ENCODE data around the gene SOX6.

Gene SOX6

DNA sequence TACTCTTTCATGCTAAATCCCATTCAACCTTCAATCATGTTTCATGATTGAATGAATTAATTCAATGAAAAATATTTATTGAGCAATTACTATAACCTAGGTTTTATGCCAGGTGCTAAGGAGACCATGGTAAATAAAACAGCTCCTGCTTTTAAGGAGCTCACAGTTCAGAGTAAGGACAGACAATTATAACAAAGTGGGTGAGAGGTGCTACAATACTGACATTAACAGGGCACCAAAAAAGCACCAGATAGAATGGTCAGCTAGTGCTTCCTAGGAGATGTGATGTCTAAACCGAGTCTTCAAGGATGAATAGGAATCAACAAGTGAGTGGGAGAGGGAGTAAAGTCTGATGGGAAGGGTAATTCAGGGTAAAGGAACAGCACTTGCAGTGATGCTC, 366.7 kb downstream of the SOX6 start:
- DNase-seq (ENCODE audit: low read depth) = no peak

DNA sequence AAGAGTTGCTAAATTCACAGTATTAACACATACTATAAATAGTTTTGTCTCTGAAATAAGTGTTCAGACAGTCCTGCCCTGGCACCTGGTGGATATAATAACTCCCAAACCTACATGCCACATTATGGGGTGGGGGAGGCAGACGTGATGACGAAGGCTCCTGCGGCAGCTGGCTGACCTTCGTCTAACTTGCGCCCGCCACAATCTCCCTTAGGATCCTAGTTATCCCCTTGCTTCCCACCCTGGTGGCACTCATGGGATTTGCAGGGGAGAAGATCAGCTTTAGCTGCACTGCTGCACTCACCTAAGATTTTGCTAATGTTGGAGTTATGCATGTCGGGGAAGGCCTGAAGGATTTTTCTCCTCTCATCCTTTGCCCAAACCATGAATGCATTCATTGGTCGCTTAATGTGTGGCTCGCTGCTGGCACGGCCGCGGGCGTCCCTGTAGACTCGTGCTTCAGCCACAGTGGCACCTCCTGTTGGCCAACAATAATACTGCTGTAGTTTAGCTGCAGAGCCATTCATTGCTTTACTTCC, 367.6 kb downstream of the SOX6 start:
- DNase-seq (ENCODE audit: low read depth) = no peak

GRCh38 chr11:15988016-15988550, 368.3 kb downstream of the SOX6 start:
- DNase-seq (ENCODE audit: low read depth) = no peak

DNA sequence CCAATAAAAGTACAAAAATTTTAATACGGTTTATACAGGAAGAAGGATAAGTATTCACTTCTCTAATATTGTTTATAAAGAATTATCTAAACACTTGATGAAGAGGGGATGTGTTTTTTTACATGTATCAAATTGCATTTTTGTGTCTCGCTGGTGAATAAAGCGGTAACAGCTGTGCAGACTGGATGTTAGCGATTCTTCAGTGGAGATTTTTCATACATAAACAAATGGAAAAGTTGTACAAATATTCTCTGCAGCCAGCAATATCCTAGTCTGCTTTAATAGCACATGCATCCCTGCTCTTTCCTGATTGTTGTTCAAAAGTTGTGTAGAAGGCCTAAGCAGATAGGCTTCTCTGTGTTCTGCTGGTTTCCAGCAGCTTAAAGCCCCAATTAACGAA, 369.3 kb downstream of the SOX6 start:
- DNase-seq (ENCODE audit: low read depth) = no peak

GRCh38 chr11:15985860-15986139, 370.5 kb downstream of the SOX6 start:
- no peak for DNase-seq (ENCODE audit: low read depth)

GRCh38 chr11:15985127-15985859, 371.1 kb downstream of the SOX6 start:
- DNase-seq (ENCODE audit: low read depth) = no peak

DNA sequence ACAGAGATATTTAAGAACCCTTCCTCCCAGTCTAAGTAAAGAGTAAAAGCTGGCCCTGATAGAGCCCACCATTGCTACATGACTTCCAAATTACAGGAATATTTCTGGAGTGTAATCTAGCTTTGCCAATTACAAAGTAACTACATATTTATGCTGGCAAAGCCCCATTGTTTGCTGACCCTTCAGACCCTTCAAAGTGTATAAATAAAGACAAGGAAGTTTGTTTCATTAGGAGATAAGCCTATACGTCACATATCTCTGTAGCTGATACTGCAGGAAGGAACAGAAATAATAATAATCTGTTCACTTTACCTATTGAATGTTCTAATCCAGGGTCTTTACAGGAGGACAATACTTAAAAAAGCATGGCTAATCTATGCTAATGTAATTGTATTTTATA, 375.1 kb downstream of the SOX6 start:
- no peak for DNase-seq (ENCODE audit: low read depth)

GRCh38 chr11:15977116-15977515, 379.2 kb downstream of the SOX6 start:
- no peak for DNase-seq (ENCODE audit: low read depth)

DNA sequence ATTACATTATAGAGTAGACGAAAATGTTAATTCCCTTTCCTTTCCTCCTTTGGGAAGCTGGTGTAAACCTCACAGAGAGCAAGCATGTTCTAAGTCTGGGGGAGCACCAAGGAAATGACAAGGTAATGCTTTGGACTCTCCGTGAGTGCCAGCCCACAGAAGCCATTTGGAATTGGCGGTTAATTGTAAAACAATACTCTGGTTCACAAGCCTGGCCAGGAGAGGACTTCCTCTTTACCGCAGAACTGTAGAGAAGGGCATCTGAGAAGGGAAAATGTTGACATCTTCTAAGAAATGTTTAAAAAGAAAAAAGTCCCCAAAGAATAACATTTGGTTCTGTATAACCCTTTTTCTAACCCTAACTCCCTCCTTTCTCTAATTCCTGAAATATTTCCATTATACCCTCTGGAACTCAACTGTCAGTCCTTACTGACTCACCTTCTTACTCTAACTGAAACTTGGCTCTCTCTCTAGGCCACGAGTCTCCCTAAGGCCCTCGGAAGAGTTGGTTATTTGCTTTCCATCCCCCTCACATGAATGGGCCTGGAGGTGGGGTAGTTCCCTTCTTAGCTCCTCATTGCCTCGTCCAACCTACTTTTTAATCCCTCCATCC, 379.8 kb downstream of the SOX6 start:
- no peak for DNase-seq (ENCODE audit: low read depth)

- DNase-seq (ENCODE audit: low read depth) = no peak
These were observed 380.6 kb downstream of the SOX6 start for GRCh38 chr11:15975742-15976141.

DNA sequence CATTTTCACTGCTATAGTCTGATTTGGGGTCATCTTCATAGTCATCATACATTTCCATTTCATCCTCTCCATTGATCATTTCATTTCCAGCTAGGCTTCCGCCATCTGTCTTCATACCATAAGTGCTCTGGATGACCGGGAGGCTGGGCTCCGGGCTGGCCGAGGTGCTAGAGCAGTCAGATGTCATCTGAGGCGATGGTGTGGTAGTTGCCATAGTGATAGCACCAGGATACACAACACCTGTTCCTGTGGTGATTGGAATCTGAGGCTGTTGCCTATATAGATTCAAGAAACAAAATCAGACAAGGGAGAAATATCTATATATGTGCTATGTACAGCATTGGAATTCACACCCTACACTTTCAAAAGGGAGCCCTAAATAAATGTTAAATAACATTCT, 383.5 kb downstream of the SOX6 start:
- no peak for DNase-seq (ENCODE audit: low read depth)

DNA sequence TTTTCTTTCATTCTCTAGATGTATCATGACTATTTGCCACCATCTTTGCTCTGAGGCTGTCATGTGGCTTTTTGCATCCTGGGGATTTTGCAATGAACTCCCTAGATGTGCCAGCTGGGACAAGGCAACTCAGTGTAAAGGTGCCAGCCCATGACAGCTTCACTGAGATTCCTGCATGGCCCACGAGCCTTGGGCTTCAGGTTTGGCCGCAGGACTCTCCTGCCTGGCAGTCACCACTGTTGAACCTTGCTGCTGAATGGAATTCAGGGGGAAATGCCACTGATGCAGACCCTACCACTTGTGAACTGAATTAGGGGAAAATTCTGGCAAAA, 385.2 kb downstream of the SOX6 start:
- DNase-seq (ENCODE audit: low read depth) = no peak

DNA sequence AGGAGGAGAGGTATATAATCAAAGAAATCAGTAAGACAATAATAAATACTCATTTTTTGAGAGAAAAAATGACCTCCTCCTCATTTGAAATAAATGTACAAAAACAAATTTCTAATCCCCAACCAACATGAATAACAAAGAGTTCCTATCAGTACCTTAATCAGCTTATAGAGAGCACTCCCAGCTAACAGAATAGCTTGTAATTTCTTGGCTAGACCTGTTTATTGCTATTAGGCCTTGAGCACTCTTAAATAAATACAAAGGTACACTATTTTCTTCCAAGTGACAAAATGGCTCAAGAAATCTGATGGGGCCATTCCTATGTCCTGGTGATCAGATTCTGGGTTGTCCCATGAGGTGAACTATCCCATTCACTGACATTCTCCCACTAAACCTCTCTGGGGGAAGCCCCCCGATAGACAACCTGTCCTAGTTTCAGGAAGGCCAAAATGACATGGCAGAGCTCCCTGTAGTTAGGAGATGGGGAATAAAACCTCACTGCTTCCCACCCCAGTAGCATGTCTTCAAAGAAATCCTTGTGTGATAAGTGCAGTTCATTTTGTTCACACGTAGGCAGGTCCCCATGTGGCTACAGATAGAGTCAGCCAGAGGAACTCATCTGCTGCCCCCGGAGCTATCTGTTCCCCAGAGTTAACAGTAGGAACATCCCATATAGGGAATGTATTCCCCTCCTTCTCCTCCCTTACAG, 385.7 kb downstream of the SOX6 start:
- DNase-seq (ENCODE audit: low read depth) = no peak

- DNase-seq (ENCODE audit: low read depth) = peak; percentile 51
These were observed 386.5 kb downstream of the SOX6 start for GRCh38 chr11:15969701-15970329.

DNA sequence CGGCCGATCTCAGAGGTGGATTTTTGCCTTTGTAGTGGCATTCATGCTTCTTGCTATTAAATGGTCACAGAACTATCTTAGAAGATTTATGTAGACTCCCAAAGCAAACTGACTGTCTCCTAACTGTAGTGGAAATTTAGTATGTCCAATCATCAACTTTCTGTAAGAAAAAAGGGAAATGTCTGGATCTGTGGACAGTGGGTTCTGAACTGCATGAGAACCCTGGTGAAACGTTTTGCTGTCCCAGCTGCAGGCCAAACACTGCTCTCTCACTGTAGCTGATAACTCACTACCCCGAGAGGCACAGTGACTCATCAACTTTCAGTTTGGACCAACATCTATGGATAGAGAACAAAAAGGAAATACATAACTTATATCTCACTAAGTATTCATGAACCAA, 387.1 kb downstream of the SOX6 start:
- peak; percentile 60 for DNase-seq (ENCODE audit: low read depth)

- no peak for DNase-seq (ENCODE audit: low read depth)
These were observed 387.8 kb downstream of the SOX6 start for GRCh38 chr11:15968461-15969130.

GRCh38 chr11:15967966-15968365, 388.4 kb downstream of the SOX6 start:
- no peak for DNase-seq (ENCODE audit: low read depth)

GRCh38 chr11:15967166-15967565, 389.2 kb downstream of the SOX6 start:
- DNase-seq (ENCODE audit: low read depth) = no peak

DNA sequence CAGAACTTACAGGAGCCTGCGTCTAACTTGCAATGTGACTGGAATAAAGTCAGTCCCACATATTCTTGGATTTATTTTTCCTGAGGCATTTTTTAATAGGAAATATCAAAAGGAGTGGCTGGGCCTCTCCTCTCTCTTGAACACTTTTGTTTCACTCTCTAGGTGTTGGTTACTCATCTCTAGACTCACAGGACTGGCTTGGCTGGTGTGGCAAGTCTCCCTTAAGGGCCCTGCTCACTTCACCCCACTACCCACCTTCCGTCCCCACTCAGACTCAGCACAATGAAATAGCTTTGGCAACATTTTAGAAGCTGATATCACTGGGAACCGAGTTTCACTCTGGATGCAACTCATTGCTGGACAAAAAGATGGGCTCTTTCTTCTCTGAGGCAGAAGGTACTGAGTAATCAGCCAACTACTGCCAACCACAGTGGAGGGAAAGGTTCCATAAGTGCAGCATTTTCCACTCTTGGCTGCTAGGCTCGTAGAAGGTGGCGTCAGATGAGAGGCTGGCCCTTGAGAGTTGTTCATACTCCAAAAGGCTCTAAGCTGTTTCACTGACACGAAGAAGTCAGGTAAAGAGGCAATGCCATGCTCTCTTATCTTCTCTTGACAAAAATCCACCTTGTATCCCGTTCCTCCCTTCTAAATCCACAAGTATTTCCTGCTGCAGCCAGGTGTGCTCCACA, 390.6 kb downstream of the SOX6 start:
- no peak for DNase-seq (ENCODE audit: low read depth)

GRCh38 chr11:15963266-15963665, 393.1 kb downstream of the SOX6 start:
- DNase-seq (ENCODE audit: low read depth) = no peak

- DNase-seq (ENCODE audit: low read depth) = no peak
These were observed 397.4 kb downstream of the SOX6 start for GRCh38 chr11:15958910-15959309.

GRCh38 chr11:15957234-15957633, 399.1 kb downstream of the SOX6 start:
- no peak for DNase-seq (ENCODE audit: low read depth)

Measured in HS-5 (cell line).